Neural progenitor cell (in vitro differentiated cells): Measurements from ENCODE around the gene TRABD2B.

Experiments used
- CTCF ChIP-seq: fragments of 200-600 bp; sonication (generic); IDR thresholded peaks from 2 replicates; pipeline ENCODE4 v1.5.1; 2017; ENCODE audit warnings: antibody characterized with exemption, mild to moderate bottlenecking
- EZH2 ChIP-seq: fragments of 200-600 bp; sonication (generic); IDR thresholded peaks from 2 replicates; pipeline ENCODE4 v1.6.1; 2017; ENCODE audit warnings: antibody characterized with exemption, mild to moderate bottlenecking, moderate library complexity

GRCh38 chr1:47732489-47732888, 264.7 kb downstream of the TRABD2B start:
- no peak for TF ChIP-seq CTCF
- no peak for TF ChIP-seq EZH2
